GM23338 (cell line): ENCODE measurements around the gene ID3. TPM values are rescaled to one million over a fixed set of nuclear protein-coding genes. Genes with fewer than 3 reads are reported as not detected.

Experiments used
- ATAC-seq: fragments of 200-7000 bp; cut with Tn5 transposase; 3 replicates; pipeline ENCODE4 v1.9.1; 2020
- DNase-seq: peaks from one replicate; pipeline ENCODE4 v3.0.0-alpha.2; 2015; ENCODE audit warnings: low spot score
- H2AFZ ChIP-seq: fragments of 200-600 bp; sonication (generic); 2 replicates; pipeline ENCODE4 v1.8.0; 2016; ENCODE audit warnings: antibody characterized with exemption, mild to moderate bottlenecking, moderate library complexity
- H3F3A ChIP-seq: fragments of 200-600 bp; sonication (generic); replicated peaks from 2 replicates; pipeline ENCODE4 v1.8.0; 2017; ENCODE audit warnings: antibody characterized with exemption, mixed run types, low read depth
- H3K27ac ChIP-seq: fragments of 200-600 bp; sonication (generic); 2 replicates; pipeline ENCODE4 v1.6.1; 2016; ENCODE audit warnings: low read depth
- H3K27me3 ChIP-seq: fragments of 200-600 bp; sonication (generic); 2 replicates; pipeline ENCODE4 v1.8.0; 2016; ENCODE audit warnings: mild to moderate bottlenecking, mixed run types, moderate library complexity; ENCODE audit not compliant: insufficient read depth
- H3K36me3 ChIP-seq: fragments of 200-600 bp; sonication (generic); 2 replicates; pipeline ENCODE4 v1.8.0; 2016; ENCODE audit warnings: mild to moderate bottlenecking; ENCODE audit not compliant: insufficient read depth
- H3K4me1 ChIP-seq: fragments of 200-600 bp; sonication (generic); 2 replicates; pipeline ENCODE4 v1.8.0; 2016; ENCODE audit warnings: mild to moderate bottlenecking, moderate library complexity; ENCODE audit not compliant: insufficient read depth
- H3K4me2 ChIP-seq: fragments of 200-600 bp; sonication (generic); 2 replicates; pipeline ENCODE4 v1.7.1; 2017; ENCODE audit warnings: mixed run types
- H3K4me3 ChIP-seq: fragments of 200-600 bp; sonication (generic); 2 replicates; pipeline ENCODE4 v1.6.1; 2016; ENCODE audit warnings: mixed run types
- H3K79me2 ChIP-seq: fragments of 200-600 bp; sonication (generic); replicated peaks from 2 replicates; pipeline ENCODE4 v1.8.0; 2017; ENCODE audit warnings: mild to moderate bottlenecking; ENCODE audit not compliant: insufficient read depth
- H3K9me2 ChIP-seq: fragments of 200-600 bp; sonication (generic); 2 replicates; pipeline ENCODE4 v1.8.0; 2017; ENCODE audit not compliant: insufficient read depth
- H4K20me1 ChIP-seq: fragments of 200-600 bp; sonication (generic); replicated peaks from 2 replicates; pipeline ENCODE4 v1.8.0; 2017; ENCODE audit warnings: mild to moderate bottlenecking; ENCODE audit not compliant: insufficient read depth
- H3K27ac Mint-ChIP-seq: 2 replicates; pipeline ENCODE4 v1.8.0; 2020; ENCODE audit warnings: inconsistent platforms, mild to moderate bottlenecking, moderate library complexity, mixed read lengths
- H3K27me3 Mint-ChIP-seq: 3 replicates; pipeline ENCODE4 v1.8.0; 2022; ENCODE audit warnings: low read depth, mild to moderate bottlenecking, moderate library complexity, mixed read lengths, inconsistent platforms; ENCODE audit not compliant: insufficient read depth, poor library complexity
- H3K36me3 Mint-ChIP-seq: 3 replicates; pipeline ENCODE4 v1.8.0; 2021; ENCODE audit warnings: low read depth, mild to moderate bottlenecking, inconsistent platforms, moderate library complexity, mixed read lengths
- H3K4me1 Mint-ChIP-seq: 3 replicates; pipeline ENCODE4 v1.8.0; 2020; ENCODE audit warnings: mild to moderate bottlenecking, inconsistent platforms, mixed read lengths
- H3K4me3 Mint-ChIP-seq: 3 replicates; pipeline ENCODE4 v1.8.0; 2021; ENCODE audit warnings: moderate library complexity, mild to moderate bottlenecking, inconsistent platforms, mixed read lengths
- H3K9me3 Mint-ChIP-seq: 3 replicates; pipeline ENCODE4 v1.8.0; 2020; ENCODE audit warnings: moderate library complexity, mild to moderate bottlenecking, inconsistent platforms, mixed read lengths
- CREB1 ChIP-seq: fragments of 250-450 bp; sonication (Bioruptor Pico); IDR thresholded peaks from 2 replicates; pipeline ENCODE4 v1.5.0; 2020; ENCODE audit warnings: low read depth, mild to moderate bottlenecking, moderate library complexity
- CTCF ChIP-seq, 2 experiments: fragments of 200-600 bp in 1 of 2; sonication (generic) in 1 of 2; conservative IDR thresholded peaks; 2 replicates each; pipeline versions ENCODE4 v1.5.1 to v1.6.1; 2016 to 2017; ENCODE audit warnings: antibody characterized with exemption in 2 of 2, low read depth in 2 of 2, mild to moderate bottlenecking in 2 of 2, moderate library complexity in 1 of 2
- EZH2 ChIP-seq: fragments of 200-600 bp; sonication (generic); IDR thresholded peaks from one replicate; pipeline ENCODE4 v1.8.0; 2017; ENCODE audit warnings: antibody characterized with exemption, mild to moderate bottlenecking, low read depth; ENCODE audit not compliant: unreplicated experiment
- NANOG ChIP-seq: IDR thresholded peaks from 2 replicates; pipeline ENCODE4 v1.6.1; 2016; ENCODE audit warnings: antibody characterized with exemption, borderline replicate concordance
- POLR2AphosphoS5 ChIP-seq: IDR thresholded peaks from 2 replicates; pipeline ENCODE4 v1.6.1; 2016; ENCODE audit warnings: antibody characterized with exemption, low read depth
- REST ChIP-seq: IDR thresholded peaks from one replicate; pipeline ENCODE4 v1.6.1; 2018; ENCODE audit warnings: antibody characterized with exemption; ENCODE audit not compliant: unreplicated experiment
- STAT1 ChIP-seq: IDR thresholded peaks from one replicate; pipeline ENCODE4 v1.6.1; 2016; ENCODE audit warnings: antibody characterized with exemption; ENCODE audit not compliant: unreplicated experiment
- ZNF331 ChIP-seq: fragments of 250-450 bp; sonication (Bioruptor Pico); IDR thresholded peaks from 2 replicates; pipeline ENCODE4 v1.5.0; 2020; ENCODE audit warnings: low read depth, mild to moderate bottlenecking, moderate library complexity
- polyA plus RNA-seq: library from polyadenylated mRNA; unstranded; fragments of >200 nt; fragmentation: Nextera tagmentation; extraction: Ambion mirVana; gene quantifications from 2 replicates; pipeline ENCODE4 v1.2.1, GENCODE V29; 2016
- total RNA-seq: library from RNA; depleted of rRNA; stranded (reverse); fragments of >200 nt; shearing (Covaris generic); gene quantifications from 2 replicates; pipeline ENCODE4 v1.2.3, GENCODE V29; 2014
- TF ChIP-seq, protein P1 (sequence below): IDR thresholded peaks from 2 replicates; pipeline ENCODE4 v1.6.1; 2016; ENCODE audit warnings: antibody characterized with exemption

Gene ID3
- total and polyA plus RNA-seq, 2 experiments from 2014 or later: 164 to 345 TPM

DNA sequence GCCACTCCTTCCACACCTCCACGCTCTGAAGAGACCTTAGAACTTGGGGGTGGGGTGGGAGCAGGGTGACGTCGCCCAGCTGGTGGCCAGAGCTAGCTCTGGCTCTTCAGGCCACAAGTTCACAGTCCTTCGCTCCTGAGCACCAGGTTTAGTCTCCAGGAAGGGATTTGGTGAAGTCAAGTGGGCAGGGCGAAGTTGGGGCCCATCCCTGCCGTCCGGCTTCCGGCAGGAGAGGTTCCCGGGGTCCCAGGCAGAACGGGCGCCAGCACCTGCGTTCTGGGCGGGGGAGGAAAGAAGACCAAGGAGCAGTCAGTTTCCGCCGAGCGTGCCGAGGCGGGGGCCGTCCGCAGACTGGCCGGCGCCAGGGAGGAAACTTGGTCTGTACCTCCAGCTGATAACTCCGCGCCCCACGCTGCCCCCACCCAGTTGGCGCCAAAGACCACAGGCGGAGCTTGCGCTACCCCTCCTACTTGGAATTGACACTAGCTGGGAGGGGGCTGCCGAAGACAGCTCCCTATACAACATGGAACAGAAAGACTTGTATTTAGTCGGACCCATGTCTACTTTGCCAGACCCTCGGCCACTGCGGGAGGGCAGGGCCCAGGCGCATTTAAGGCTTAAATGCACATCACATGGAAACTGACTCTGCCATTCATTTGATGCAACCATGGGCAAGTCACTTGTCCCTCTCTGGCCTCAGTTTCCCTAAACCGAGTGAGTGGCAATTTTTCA lies 995 bp downstream of the ID3 start:
- H3K36me3 Mint-ChIP-seq: peaks cover 25% of the 10 kb centered on the region
- H3K4me1 Mint-ChIP-seq: peaks cover 73% of the 10 kb centered on the region
- Histone ChIP-seq H3K4me1 (peaks cover 56% of the 10 kb centered on the region), H3F3A (peaks cover 31% of the 10 kb centered on the region), H3K79me2 (peaks cover 19% of the 10 kb centered on the region), H3K4me2 (peak overlapping the region; percentile 93), H3K9me2 (no peaks in the 10 kb centered on the region), H3K36me3 (peaks cover 4% of the 10 kb centered on the region; the same call in 1 of the 2 replicates), H2AFZ (no peak overlapping the region), H3K4me3 (peak overlapping the region; percentile 87), H3K27ac (no peak overlapping the region), H3K27me3 (peaks cover 48% of the 10 kb centered on the region), H4K20me1 (peaks cover 5% of the 10 kb centered on the region)
- peak overlapping the region; percentile 95 for H3K27ac Mint-ChIP-seq
- no peak for TF ChIP-seq ZNF331
- peak; percentile 63 for TF ChIP-seq POLR2AphosphoS5
- TF ChIP-seq, protein P1, sequence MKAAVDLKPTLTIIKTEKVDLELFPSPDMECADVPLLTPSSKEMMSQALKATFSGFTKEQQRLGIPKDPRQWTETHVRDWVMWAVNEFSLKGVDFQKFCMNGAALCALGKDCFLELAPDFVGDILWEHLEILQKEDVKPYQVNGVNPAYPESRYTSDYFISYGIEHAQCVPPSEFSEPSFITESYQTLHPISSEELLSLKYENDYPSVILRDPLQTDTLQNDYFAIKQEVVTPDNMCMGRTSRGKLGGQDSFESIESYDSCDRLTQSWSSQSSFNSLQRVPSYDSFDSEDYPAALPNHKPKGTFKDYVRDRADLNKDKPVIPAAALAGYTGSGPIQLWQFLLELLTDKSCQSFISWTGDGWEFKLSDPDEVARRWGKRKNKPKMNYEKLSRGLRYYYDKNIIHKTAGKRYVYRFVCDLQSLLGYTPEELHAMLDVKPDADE: peak; percentile 47
- H3K9me3 Mint-ChIP-seq: no peaks in the 10 kb centered on the region; the same call in 2 of the 3 replicates
- ATAC-seq (no peak), DNase-seq (peak; percentile 66)
- H3K27me3 Mint-ChIP-seq: peaks cover 25% of the 10 kb centered on the region
- peak overlapping the region; percentile 86 for H3K4me3 Mint-ChIP-seq

- H3K27me3 ChIP-seq: peaks cover 52% of the 10 kb centered on the region
- H3K4me3 ChIP-seq: peak overlapping the region; percentile 87
- H3K4me2 ChIP-seq: peak overlapping the region; percentile 93
- DNase-seq (no peak), ATAC-seq (no peak)
- H3K9me2 ChIP-seq: no peaks in the 10 kb centered on the region
- Mint-ChIP-seq H3K27me3 (peaks cover 30% of the 10 kb centered on the region), H3K27ac (peak overlapping the region; percentile 97), H3K9me3 (no peaks in the 10 kb centered on the region; the same call in 2 of the 3 replicates), H3K4me3 (peak overlapping the region; percentile 86), H3K36me3 (peaks cover 25% of the 10 kb centered on the region), H3K4me1 (peaks cover 72% of the 10 kb centered on the region)
- no peak overlapping the region for H2AFZ ChIP-seq
- H4K20me1 ChIP-seq: peaks cover 5% of the 10 kb centered on the region
- H3K4me1 ChIP-seq: peaks cover 50% of the 10 kb centered on the region
- H3K36me3 ChIP-seq: peaks cover 4% of the 10 kb centered on the region; the same call in 1 of the 2 replicates
- peaks cover 19% of the 10 kb centered on the region for H3K79me2 ChIP-seq
- peaks cover 31% of the 10 kb centered on the region for H3F3A ChIP-seq
- H3K27ac ChIP-seq: peak overlapping the region; percentile 87
- no peak for TF ChIP-seq STAT1
- no peak for TF ChIP-seq CTCF (conservative IDR thresholded peaks at IDR 0.05; ENCODE audit: low read depth in 2 of 2)
- no peak for TF ChIP-seq NANOG
- no peak for TF ChIP-seq REST
- TF ChIP-seq CREB1: no peak
- TF ChIP-seq EZH2: no peak
Measured at GRCh38 chr1:23557471-23558124, 1.7 kb downstream of the ID3 start.
